ENCODE measurements around the gene MMRN1. TPM values are rescaled to one million over a fixed set of nuclear protein-coding genes. Genes with fewer than 3 reads are reported as not detected.

The MMRN1 gene
- total and polyA plus RNA-seq, 2 of the 8 experiments (the other 6 are each of a cell fraction or from before 2014, with no cell fraction given): not detected

Other genes starting within 250 kb of the MMRN1 start
- 14.6 and 16.8 TPM in 2 replicates for gene SNCA, start 57.7 kb upstream of the MMRN1 start, total RNA-seq (2021; fragmentation: NEBNext Ultra II Directional; extraction: Animal tissue kit (Norgen Biotek cat#: 25700))
- gene SNCA, start 57.7 kb upstream of the MMRN1 start, polyA plus RNA-seq (2011; rRNA removed): 4.8 and 8.5 TPM in 2 replicates
- 0.84 and 0.90 TPM in 2 replicates for gene CCSER1, start 232.5 kb downstream of the MMRN1 start, total RNA-seq (2021; fragmentation: NEBNext Ultra II Directional; extraction: Animal tissue kit (Norgen Biotek cat#: 25700))
- 0.11 and 0.26 TPM in 2 replicates for gene CCSER1, start 232.5 kb downstream of the MMRN1 start, polyA plus RNA-seq (2011; rRNA removed)